Peyer's patch (tissue), 4 donors: ENCODE data around the gene TNS3. TPM values are rescaled to one million over a fixed set of nuclear protein-coding genes. Genes with fewer than 3 reads are reported as not detected.

ENCODE experiments used
- DNase-seq, 3 donors: peaks; one replicate each; pipeline ENCODE4 v3.0.0-alpha.2; 2017 to 2019
- H3K27ac ChIP-seq, 4 donors: fragments of 200-600 bp; sonication (generic); one replicate each; pipeline ENCODE4 v1.5.1; 2016 to 2019
- H3K27me3 ChIP-seq, 2 donors: fragments of 200-600 bp; sonication (generic); one replicate each; pipeline ENCODE4 v1.5.1; 2019
- H3K36me3 ChIP-seq, 3 donors: fragments of 200-600 bp; sonication (generic); one replicate each; pipeline ENCODE4 v1.5.1; 2016 to 2019
- H3K4me1 ChIP-seq, 4 donors: fragments of 200-600 bp; sonication (generic); one replicate each; pipeline ENCODE4 v1.5.1; 2016 to 2019
- H3K4me3 ChIP-seq, 4 donors: fragments of 200-600 bp; sonication (generic); 1 replicate in 3 of 4; 2 replicates in 1 of 4; pipeline ENCODE4 v1.5.1; 2016 to 2019; ENCODE audit warnings: mild to moderate bottlenecking in 1 of 4
- H3K9me3 ChIP-seq, 4 donors: fragments of 200-600 bp; sonication (generic); one replicate each; pipeline ENCODE4 v1.5.1; 2016 to 2019; ENCODE audit warnings: mild to moderate bottlenecking in 1 of 4
- POLR2A ChIP-seq, 2 donors: fragments of 450-650 bp; IDR thresholded peaks; one replicate each; pipeline ENCODE4 v1.5.1; 2017; ENCODE audit warnings: antibody characterized with exemption in 2 of 2, mild to moderate bottlenecking in 2 of 2, moderate library complexity in 2 of 2
- total RNA-seq, 4 donors: library from RNA; depleted of rRNA; stranded (reverse); fragments of >200 nt; gene quantifications; one replicate each; pipeline ENCODE4 v1.1.0, GENCODE V29; 2016
- TF ChIP-seq, protein P1 (sequence below), 6 experiments: fragments of 450-650 bp in 4 of 6; fragments of 200-600 bp in 2 of 6; sonication (generic) in 1 of 6; IDR thresholded peaks; one replicate each; pipeline ENCODE4 v1.5.1; 2017 to 2019; ENCODE audit warnings: antibody characterized with exemption in 6 of 6, mild to moderate bottlenecking in 3 of 6, moderate library complexity in 1 of 6

TNS3 gene
- total RNA-seq, 4 donors from 2014 or later = 79.5 to 157 (median 112) TPM

DNA sequence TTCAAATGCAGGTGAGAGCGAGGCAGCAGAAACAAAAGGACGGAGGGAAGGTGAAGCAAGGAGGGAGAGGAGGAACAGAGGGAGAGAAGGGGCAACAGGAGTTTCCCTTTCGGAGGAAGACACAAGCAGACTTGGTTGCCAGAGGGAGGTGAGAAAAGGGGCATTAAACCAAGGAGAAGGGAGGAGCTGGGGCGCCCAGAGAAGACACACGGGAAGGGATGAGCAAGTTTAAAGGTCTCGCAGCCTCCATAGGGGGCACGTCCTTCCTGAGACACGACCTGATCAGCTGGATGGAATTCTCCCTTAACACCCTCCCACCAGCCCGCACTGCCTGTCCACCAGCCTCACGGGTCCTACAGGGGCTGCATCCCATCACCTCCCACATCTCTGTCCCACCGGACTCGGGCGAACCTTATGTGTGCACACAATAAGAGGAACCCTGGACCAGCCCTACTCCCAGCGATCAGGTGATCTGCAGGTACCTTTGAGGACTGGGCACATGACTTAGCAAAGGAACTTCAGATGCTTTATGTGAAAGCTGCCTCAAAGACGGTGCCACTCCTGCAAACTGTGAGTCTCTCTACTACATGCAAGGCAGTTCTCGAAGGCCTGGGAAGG lies 251.2 kb downstream of the TNS3 start:
- TF ChIP-seq POLR2A (IDR thresholded peaks at IDR 0.05) = no peak
- TF ChIP-seq, protein P1, sequence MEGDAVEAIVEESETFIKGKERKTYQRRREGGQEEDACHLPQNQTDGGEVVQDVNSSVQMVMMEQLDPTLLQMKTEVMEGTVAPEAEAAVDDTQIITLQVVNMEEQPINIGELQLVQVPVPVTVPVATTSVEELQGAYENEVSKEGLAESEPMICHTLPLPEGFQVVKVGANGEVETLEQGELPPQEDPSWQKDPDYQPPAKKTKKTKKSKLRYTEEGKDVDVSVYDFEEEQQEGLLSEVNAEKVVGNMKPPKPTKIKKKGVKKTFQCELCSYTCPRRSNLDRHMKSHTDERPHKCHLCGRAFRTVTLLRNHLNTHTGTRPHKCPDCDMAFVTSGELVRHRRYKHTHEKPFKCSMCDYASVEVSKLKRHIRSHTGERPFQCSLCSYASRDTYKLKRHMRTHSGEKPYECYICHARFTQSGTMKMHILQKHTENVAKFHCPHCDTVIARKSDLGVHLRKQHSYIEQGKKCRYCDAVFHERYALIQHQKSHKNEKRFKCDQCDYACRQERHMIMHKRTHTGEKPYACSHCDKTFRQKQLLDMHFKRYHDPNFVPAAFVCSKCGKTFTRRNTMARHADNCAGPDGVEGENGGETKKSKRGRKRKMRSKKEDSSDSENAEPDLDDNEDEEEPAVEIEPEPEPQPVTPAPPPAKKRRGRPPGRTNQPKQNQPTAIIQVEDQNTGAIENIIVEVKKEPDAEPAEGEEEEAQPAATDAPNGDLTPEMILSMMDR (IDR thresholded peaks at IDR 0.05) = no peak
- Histone ChIP-seq H3K4me1 (peaks cover 0 to 38% (median 3%) of the 10 kb centered on the region in 4 donors), H3K4me3 (no peak overlapping the region), H3K27me3 (no peaks in the 10 kb centered on the region), H3K9me3 (no peaks in the 10 kb centered on the region), H3K27ac (no peak overlapping the region), H3K36me3 (peaks cover 0 to 25% (median 0%) of the 10 kb centered on the region in 3 donors)
- DNase-seq = peak in 1 of 3 donors; percentile 31

DNA sequence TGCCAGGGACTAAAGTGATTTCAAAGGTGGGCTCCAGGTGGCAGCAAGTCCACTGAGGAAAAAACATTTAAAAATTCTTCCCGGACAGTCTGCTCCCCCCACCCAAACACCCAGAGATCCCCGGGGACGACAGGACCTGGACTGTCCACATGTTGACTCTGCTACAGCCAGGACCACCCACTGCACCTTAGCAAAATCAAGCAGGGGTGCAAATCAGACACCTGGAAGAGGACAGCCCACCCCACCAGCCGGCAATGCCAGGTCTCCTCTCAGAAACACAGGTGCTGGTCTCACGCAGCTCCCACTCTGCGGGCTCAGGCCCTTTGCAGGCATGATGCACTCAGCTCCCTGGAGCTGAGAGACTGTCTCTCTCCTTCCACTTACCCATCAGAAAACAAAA lies 251.9 kb downstream of the TNS3 start:
- Histone ChIP-seq H3K4me1 (peaks cover 0 to 39% (median 3%) of the 10 kb centered on the region in 4 donors), H3K9me3 (no peaks in the 10 kb centered on the region), H3K27me3 (no peaks in the 10 kb centered on the region), H3K36me3 (peaks cover 0 to 25% (median 0%) of the 10 kb centered on the region in 3 donors), H3K4me3 (no peak overlapping the region), H3K27ac (peak overlapping the region in 2 of 4 donors; percentile 72 to 78)
- DNase-seq = peak in 1 of 3 donors; percentile 34
- no peak for TF ChIP-seq POLR2A (IDR thresholded peaks at IDR 0.05)
- TF ChIP-seq, protein P1 (IDR thresholded peaks at IDR 0.05) = no peak

DNA sequence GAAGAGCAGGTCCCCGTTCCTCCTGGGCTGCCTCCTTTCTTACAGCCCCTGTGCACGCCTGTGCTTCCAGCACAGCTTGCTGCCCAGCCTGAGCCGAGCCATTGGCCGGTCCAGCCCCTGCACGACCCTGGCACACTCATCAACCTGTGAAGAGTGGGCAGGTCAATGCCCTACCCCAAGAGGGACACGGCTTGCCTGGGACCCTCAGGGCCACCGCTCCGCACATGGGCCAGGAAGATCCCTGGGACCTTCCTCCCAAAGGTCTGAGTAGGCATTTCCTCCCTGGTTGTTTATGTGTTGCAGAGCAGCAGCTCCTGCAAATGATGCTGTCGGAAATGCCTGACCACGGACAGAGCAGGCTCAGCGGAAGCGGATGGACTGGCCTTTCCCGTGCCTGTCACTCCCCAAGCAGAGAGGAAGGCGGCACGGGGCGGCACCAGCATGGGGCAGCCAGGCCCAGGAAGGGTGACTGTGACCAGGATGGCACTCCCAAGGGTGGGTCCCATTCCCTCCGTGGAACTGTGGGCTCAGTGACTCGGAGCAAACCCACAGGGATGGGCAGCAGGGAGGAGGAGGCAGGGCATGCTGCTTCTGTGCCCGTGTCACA lies 252.5 kb downstream of the TNS3 start:
- Histone ChIP-seq H3K4me1 (peaks cover 0 to 39% (median 3%) of the 10 kb centered on the region in 4 donors), H3K9me3 (no peaks in the 10 kb centered on the region), H3K36me3 (peaks cover 0 to 19% (median 0%) of the 10 kb centered on the region in 3 donors), H3K27ac (peak overlapping the region in 3 of 4 donors; percentile 19 to 78 (median 72)), H3K4me3 (no peak overlapping the region), H3K27me3 (no peaks in the 10 kb centered on the region)
- peak in 1 of 3 donors; percentile 49 for DNase-seq
- TF ChIP-seq, protein P1 (IDR thresholded peaks at IDR 0.05) = no peak
- no peak for TF ChIP-seq POLR2A (IDR thresholded peaks at IDR 0.05)

DNA sequence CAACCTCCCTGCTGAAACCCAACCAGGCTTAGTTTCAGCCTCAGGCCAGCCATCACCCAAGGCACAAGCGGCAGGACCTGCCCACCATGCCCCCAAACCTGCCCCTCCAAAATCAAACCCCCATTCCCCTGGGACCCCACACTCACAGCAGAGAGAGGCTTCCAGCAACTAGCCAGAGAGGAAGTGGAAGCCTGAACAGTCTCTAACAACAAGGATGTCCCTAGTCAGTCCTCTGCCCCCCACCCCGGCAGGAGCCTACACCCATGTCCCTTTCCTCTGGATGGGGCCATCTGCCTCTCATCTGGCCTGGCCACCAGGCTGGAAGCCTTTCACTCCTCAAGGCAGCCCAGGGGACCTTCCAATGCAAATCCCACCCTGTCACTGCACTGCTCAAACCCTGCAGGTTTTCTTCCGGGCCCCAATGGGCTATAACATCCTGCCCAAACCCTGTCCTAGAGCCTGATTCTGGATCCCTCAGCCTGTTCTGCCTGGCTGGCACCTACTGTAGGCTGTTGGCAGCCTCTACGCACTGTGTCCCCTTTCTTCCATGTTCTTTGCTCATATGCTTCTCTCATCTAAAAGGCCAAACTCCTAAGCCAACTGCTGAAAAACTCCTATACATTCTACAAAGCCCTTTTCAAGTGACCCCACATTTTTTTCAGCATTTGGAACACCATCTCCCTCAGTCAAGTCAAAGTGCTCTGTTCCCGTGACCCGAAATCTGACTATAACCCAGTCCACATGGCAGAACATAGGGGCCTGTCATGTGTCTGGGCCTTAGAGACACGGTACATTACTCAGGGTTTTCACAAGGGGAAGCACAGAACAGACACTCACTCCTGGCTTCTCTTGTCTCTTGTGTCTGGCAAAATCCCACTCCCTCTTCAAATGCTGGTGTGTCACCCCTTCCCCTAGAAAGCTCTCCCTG lies 253.3 kb downstream of the TNS3 start:
- TF ChIP-seq, protein P1 (IDR thresholded peaks at IDR 0.05) = no peak
- no peak for TF ChIP-seq POLR2A (IDR thresholded peaks at IDR 0.05)
- peaks cover 0 to 12% (median 0%) of the 10 kb centered on the region in 3 donors for H3K36me3 ChIP-seq
- no peaks in the 10 kb centered on the region for H3K9me3 ChIP-seq
- H3K27ac ChIP-seq = peak overlapping the region; percentile 19 to 78 (median 50)
- peaks cover 0 to 39% (median 3%) of the 10 kb centered on the region in 4 donors for H3K4me1 ChIP-seq
- no peaks in the 10 kb centered on the region for H3K27me3 ChIP-seq
- peak overlapping the region in 1 of 4 donors; percentile 14 for H3K4me3 ChIP-seq
- DNase-seq = peak in 1 of 3 donors; percentile 46

DNA sequence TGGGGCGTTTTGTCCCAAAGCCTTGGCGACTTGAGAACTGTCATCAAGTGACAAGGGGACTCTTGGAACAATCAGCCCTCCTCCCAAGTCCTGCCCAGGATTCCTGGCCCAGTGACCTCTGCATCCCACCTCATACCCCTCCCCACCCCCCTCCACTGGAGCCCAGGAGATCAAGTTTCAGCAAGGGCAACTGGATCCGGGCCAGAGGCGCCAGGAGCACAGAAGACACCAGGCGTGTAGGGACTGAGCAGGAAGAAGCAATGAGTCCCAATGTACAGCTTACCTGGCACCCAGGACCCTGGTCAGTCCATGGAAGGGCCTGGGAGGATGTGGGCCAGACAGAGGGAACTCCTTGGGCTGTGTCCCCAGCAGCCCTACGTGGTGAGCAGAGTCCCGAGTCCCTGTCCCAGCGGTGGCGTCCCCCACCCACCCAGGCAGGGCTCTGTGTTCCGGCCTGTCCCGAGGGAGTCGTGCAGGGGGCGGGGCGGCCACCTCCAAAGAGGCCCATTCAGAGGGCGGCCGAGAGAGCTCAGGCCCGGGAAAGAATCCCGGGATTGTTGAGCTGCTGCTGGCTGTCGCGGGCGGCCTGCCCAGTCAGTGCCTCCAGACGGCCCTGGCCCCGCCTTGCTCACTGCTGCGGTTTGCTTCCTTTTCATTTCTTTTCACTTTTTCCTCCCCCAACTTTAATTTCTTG lies 254.1 kb downstream of the TNS3 start:
- H3K9me3 ChIP-seq = no peaks in the 10 kb centered on the region
- H3K4me1 ChIP-seq = peaks cover 0 to 39% (median 3%) of the 10 kb centered on the region in 4 donors
- peak overlapping the region in 1 of 4 donors; percentile 14 for H3K4me3 ChIP-seq
- H3K27ac ChIP-seq = peak overlapping the region; percentile 19 to 78 (median 50)
- peaks cover 0 to 7% (median 0%) of the 10 kb centered on the region in 3 donors for H3K36me3 ChIP-seq
- no peak for TF ChIP-seq POLR2A (IDR thresholded peaks at IDR 0.05)
- TF ChIP-seq, protein P1 (IDR thresholded peaks at IDR 0.05) = no peak
- no peaks in the 10 kb centered on the region for H3K27me3 ChIP-seq
- DNase-seq = peak; percentile 31 to 75 (median 71)
